HG03060 (cell line): ENCODE results near the gene HLCS.

ENCODE experiments used
- ATAC-seq: cut with Tn5 transposase; IDR thresholded peaks from one replicate; pipeline ENCODE4 v1.9.1; 2021; ENCODE audit warnings: low read depth, moderate number of reproducible peaks; ENCODE audit not compliant: unreplicated experiment

The HLCS gene

DNA sequence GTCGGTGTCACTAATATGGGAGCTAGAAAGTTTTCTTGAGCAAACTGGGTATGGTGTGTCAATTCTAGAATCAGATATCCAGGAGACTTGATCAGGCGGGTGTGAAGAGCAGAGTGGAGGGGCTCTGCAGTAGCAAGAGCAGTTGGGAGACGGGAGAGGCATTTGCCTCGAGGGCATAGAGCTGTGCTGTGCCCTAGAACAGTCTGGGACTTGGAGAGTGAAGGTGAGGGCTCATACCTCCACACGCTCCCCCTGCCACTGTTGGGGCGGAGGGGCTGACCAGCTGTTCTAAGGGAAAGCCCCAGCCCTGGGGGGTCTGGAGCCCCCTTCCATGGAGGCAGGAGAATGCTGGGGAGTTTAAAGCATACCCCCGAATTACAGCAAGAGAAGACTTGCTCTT lies 233.7 kb downstream of the HLCS start:
- ATAC-seq: no peak

DNA sequence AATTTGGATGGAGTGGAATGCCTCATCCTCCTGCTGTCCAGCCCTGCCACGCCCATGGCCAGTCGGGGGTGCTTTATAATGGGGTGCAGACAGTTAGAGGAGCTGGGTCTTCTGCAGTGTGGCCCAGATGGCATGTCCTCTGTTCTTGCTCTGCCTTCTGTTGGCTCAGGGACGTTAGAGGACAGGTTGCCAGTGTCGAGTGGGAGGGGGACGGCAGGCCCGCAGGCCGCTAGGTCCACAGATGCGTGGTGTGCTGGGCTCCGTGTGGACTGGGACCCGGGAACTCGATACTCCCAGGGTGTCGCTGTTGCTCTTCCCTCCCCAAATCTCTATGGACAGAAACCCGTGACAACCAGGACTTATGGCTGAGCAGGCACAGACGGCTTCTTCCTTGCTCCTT lies 234.3 kb downstream of the HLCS start:
- no peak for ATAC-seq

DNA sequence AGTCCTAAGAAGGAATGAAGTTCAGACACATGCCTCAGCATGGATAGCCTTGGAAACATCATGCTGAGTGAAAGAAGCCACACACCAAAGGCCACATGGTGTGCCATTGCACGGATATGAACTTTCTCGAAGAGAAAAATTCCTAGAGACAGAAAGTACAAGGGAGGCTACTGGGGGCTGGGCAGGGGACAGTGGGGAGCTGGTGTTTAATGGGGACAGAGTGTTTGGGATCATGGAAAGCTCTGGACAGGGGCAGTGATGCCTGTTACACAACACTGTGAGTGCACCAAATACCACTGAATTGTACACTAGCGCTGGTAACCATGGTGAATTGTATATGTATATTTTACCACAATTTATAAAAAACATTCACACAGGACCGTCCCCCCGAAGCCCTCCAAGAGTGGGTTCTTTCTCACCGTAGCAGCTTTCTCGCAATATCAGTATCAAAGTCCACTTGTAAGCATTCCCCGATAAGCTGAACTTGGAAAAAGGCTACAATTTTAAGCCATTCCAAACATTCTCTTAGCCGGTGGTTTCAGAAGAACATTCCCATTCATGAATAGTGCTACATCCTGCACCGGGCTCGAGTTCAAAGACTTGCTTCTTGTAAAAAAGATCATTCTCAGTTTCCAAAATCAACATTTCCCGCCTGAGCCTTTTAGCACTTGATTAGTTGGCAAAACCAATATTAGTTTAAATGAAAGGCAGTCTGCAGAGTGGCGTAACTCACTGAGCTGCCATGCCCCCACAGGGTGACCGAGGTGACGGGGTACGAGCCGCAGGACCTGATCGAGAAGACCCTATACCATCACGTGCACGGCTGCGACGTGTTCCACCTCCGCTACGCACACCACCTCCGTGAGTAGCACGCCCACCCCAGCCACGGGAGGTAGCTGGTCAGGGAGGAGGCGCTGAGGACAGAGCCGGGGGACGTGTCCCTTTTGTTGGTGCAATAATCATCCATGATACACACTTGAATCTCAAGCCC lies 235.9 kb downstream of the HLCS start:
- ATAC-seq: no peak

DNA sequence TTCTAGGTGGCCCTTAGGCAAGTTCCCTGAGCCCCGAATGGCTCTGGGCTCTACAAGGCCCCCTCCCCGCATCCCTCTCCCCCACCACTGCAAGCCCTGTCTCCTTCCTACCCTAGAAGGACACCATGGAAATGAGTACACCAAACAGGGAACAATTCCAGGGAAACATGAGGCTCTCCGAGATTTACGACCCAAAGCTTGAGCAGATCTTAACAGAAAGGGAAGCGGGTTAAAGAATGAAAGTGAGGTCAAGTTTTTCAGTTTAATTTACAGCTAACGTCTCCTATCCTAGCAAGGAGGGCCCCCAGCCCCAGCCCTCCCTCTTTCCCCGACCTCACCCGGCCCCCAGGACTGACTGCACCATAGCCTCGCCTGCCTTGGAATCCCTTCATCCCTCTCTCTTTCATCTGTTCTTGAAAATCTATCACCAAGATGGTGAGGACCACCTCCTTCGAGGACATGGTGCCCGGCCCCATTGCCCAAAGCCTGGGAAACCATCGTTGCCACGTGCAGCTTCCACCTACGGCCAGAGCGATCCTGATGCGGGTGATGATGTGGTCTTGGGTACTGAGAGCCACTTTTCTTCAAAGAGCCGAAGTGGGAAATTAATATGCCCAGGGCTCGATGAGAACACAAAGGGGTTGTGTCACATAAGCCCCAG lies 237.0 kb downstream of the HLCS start:
- ATAC-seq: no peak

DNA sequence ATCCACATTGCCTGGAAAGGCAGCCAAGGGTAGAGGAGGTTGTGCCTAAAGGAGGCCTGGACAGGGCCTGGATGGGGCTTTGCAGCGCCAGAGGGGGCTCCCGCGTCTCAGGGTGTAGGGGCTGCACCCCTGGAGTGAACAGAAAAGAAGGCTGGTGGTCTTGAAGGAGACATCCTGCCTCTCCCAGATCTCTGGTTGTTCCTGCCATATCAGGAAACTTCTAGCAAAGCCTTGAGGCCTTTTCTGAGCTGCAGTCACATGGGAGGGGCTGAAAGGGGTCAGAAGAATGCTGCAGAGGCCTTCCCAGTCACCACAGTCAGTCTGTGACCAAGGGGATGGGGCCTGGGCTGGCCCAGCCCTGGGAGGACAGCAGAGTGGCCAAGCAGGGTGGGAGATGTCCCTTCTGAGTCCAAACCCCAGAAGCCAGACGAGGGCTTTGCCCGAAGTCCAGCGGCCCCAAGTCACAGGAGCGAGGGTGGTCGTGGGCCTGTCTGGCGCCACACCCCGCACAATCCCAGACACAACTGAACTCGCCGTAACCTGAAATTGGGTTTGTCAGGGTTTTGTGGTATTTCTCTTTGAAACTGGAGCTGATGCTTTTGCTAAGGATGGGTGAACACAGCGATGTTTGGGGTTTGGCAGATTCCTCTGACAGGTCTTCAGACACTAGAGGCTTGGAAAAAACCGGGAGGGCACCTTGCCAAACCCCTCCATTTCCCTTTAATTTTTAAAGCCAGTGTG lies 237.9 kb downstream of the HLCS start:
- ATAC-seq: no peak

DNA sequence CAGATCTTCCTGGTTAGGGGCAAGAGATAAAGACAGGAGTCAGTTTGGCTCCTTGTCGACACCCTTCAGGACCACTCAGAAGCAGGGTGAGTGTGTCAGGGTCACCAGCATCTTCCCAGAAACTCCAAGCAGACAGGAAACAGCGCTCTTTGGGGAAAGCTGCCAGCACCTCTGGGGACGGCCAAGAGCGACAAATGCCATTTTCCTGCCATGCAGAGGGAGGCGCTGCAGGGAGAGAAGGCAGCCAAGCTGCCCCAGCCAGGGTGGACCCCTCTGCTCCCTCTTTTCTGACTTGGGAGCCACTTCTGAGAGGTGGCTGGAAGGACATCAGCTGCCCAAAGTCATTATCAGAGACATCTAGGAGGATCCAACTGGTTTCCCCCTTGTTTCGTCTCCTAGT lies 238.6 kb downstream of the HLCS start:
- ATAC-seq: no peak

DNA sequence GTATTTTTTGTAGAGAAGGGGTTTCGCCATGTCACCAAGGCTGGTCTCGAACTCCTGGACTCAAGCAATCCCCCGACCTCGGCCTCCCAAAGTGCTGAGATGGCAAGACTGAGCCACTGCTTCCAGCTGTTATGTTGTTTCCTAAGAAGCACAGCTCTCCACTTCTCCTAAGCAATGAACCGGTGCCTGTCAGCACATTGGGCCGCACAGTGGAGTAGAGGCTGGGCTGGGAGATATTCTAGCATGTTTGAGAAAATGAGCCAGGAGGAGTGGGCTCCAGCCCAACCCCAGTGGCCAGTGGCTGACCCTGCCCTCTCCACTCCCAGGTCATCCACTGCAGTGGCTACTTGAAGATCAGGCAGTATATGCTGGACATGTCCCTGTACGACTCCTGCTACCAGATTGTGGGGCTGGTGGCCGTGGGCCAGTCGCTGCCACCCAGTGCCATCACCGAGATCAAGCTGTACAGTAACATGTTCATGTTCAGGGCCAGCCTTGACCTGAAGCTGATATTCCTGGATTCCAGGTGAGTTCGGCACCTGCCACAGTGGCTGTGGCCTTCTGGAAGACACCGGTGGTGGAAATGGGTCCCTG lies 240.6 kb downstream of the HLCS start:
- no peak for ATAC-seq

DNA sequence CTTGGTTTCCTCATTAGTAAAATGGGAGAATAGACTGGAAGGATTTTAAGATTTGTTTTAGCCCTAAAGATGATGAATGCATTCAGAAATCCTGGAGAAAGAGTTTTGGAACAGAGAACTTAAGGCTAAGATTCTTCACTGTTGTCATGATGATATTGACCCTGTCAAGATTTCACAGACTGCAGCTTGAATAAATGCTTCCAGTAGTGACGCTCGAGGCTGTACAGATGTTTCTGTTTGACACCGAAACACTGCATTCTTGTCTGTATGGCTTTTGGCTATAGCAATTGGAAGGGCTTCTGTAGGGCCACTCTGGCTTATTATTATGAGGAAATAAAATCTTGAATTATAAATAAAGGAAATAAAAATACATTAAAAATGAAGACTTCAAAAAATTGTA lies 241.8 kb downstream of the HLCS start:
- ATAC-seq: no peak

DNA sequence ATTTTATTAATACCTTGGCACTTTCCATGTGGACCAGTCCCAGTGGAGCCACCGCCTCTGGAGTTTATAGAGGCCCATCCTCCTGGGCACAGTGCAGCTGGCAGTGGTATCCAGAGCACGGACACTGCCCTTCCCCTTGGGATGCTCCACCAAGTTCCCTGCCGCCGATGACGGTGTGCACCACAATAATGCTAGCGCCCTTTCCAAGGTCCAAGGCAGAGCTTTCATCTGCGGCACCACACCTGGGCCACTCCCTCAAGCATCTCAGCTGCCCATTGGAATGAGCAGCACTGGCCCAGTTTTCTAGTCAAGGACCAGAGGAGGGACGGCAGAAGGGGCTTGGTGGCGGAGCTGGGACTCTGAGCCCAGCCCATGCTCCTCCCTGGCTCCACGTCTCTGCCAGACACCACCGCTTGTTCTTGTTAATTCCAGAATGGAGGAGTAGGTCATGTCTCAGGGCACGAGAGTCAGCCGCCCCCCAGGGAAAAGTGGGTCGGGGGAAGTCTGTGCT lies 243.0 kb downstream of the HLCS start:
- no peak for ATAC-seq

DNA sequence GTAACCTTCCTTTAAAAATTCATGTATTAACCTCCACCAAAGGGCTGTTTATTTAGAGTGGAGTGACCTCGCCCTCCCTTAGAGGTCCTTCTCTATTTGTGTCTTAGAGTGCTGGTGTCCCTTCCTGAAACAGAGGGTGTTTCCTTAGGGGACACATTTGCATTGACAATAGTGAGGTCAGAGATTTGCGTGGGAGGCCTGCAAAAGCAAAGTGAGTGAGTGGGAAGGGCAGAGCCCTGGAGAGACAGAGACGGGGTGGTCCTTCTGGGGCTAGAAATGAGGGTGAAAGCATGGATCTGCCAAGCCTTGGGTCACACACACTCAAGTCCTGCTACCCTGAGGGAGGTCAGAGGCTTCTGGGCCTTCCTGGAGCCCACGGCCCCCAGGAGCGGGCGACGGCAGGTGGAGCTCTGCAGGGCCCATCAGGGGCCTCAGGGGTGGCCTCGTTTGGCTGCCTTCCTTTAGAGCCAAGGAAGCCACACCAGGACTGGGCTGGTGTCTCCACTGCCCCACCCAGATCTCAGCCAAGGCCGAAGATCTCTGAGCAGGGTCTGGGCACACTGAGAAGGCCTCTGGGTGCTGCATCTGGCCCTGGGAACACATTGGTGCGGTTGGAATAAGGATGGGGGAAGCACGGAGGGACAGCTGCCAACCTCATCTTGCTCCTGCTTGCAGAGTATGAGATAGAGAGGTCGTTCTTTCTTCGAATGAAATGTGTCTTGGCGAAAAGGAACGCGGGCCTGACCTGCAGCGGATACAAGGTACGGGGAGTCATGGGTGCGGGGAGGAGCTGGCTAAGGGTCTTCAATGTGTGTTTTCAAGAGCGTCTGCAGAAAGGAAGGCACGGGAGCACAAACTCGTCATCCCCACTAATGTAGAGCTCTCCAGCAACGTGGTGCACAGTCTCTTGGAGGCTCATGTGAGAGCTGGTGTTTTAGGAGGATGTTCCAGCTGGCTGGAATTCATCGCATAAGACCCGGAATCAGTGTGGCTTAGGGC lies 243.8 kb downstream of the HLCS start:
- no peak for ATAC-seq

DNA sequence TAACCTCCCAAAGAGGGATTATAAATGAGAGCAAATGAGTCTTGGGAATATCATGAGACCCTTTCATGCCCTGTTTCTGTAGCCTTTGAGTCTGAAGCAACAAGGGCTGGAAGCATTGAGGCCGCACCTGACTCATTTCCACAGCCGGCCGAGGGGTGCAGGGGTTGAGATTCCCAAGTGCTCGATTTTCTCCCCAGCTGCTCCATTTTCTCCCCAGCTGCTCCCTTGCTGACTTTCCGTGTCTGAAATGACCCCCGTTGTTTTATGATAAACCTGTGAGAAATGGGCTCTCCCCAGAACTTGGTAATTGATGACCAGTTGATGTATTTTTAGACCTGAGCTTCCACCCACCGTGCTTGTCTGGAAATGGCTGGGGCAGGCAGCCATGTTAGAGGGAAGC lies 244.7 kb downstream of the HLCS start:
- ATAC-seq: no peak

DNA sequence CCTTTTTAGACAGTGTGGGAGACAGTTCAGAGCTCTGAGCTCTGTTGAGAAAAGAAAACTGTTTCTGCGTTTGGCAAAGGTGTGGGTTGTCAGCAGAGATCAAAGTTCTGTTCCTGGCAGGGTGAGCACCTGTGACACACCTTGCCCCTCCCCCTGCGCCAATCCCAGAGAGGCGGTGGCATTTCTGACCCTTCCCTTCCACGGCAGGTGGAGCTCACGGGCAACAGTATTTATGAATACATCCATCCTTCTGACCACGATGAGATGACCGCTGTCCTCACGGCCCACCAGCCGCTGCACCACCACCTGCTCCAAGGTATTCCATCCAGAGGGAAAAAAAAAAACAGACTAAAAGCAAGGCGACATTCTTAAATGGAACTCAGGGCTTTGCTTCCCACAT lies 246.9 kb downstream of the HLCS start:
- ATAC-seq: no peak

DNA sequence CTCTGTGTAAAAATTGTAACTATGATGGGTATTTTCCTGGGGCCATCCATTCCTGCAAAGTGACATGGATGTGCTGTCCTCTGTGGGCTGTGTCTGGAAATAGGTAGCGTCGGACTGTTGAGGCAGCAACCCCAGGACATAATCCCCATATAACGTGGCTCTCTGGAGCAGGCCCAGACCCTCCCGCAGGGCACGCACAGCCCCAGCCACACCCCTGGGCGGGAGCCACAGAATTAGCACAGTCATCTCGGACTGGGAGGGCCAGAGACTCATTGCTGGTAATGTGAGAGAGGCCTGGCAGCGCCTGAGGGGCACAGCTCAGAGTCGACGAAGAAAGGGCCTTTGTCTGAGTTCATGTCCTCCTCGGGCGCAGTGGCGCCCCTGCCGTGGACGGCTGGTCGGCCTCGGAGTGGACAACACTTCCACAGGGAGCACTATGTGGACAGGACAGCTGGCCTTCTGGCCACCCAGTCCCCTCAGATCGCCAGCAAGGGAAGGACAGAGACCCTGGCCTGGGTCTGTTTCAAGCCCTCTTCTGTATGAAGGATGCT lies 247.4 kb downstream of the HLCS start:
- ATAC-seq: no peak

DNA sequence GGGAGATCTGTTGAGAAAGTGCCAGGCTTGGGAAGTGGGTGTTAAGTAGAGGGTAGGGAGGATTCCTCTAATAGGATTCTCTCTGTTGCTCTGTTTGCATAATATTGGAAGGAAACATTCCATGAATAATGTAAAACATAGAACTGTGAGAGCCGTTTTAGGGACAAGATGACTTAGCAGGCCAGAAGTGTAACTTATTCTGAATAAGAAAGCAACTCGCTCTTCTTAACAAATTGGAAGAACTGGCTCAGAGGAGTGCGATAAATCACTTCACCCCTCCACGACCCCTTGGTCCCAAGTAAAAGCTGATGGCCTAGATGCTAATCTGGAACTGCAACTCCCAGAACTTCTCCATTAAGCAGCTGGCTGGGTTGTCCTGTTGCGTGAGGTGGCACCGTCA lies 248.5 kb downstream of the HLCS start:
- no peak for ATAC-seq

DNA sequence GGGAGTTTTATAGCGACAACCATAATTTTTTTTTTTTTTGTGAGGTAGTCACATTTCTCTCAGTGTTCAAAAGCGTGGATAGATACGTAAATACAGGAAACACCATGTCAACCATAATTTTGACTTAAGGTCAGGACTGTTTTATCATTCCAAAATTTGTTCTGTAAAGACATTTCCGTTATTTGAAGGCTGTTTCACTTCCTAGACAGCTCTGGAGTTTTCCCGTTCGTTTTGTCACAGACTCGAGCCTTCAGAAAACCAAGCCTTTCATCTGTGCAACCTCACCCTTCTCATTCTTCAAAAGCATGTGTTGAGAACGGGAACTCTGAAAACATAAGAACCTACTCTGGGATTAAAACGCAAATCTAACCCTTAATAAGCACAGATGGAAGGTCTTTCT lies 249.6 kb downstream of the HLCS start:
- no peak for ATAC-seq

DNA sequence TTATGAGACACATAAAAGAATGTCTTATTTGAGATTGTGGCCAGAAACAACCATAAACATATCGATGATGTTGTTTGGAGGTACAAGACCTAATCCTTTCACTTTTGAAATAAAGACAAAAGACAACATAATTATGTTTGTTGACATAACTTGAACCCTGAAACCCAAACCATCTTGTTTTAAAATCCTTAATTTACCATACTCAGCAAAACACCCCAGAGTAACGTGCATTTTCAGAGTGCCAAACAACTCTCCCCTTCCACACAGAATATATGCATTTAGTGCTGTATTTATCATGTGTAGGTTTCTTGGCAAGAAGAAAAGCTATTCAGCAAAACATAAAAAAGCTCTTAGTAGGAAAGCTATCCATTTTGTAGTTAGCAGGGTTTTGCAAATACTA lies 250.1 kb downstream of the HLCS start:
- ATAC-seq: no peak

DNA sequence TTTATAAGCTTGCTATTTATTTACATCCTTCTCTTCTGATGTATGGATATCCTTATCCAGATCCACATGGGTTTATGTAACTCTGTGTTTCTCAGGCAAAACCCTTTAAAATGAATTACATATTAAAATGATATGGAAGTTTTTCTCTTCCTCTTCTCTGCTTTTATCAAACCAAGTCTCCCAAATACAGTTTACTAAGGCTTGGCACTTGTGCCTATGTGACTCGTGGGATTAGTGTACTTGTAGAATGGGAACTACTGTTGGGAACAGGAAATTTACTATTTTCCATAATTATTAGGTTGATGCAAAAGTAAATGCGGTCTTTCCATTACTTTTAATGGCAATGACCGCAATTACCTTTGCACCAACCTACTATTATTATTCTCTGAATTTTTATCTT lies 252.7 kb downstream of the HLCS start:
- ATAC-seq: no peak

DNA sequence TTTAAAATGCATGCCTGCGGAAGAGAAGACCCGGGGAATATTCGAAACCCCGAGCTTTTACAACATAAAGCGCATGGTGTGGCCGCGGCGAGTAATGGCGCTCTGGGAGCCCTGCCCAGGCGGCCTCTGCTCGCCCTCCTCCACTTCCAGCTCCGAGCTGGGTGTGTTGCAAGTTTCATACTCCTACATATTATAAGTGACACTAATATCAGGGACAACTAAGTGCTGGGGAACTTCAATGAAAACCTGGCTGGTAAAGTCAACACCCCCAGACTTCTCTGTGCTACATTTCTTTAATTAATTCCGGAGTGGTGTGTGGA lies 255.8 kb downstream of the HLCS start:
- ATAC-seq: no peak
